A673 (cell line): ENCODE data around the gene CCR4.

Source experiments
- CTCF ChIP-seq: fragments of 300-800, 200-600 bp; sonication (generic); conservative IDR thresholded peaks from 2 replicates; pipeline ENCODE4 v1.5.1; 2017; ENCODE audit warnings: low read depth, mild to moderate bottlenecking, antibody characterized with exemption, low read length, moderate library complexity, mixed read lengths
- EZH2 ChIP-seq: fragments of 200-600 bp; sonication (generic); IDR thresholded peaks from 2 replicates; pipeline ENCODE4 v1.6.1; 2017; ENCODE audit warnings: borderline replicate concordance, low read depth, mild to moderate bottlenecking, mixed read lengths, antibody characterized with exemption, low read length; ENCODE audit not compliant: poor library complexity, severe bottlenecking

- TF ChIP-seq CTCF: no peak
- no peak for TF ChIP-seq EZH2
These were observed 21.3 kb upstream of the CCR4 start for GRCh38 chr3:32930161-32930560.
